WERI-Rb-1 (cell line): ENCODE measurements around the gene RANBP3.

Experiments
- DNase-seq: peaks from one replicate; pipeline ENCODE4 v3.0.0-alpha.2; 2020
- H3K27ac ChIP-seq: fragments of 250-450 bp; sonication (Bioruptor Pico); 2 replicates; pipeline ENCODE4 v1.5.1; 2020; ENCODE audit warnings: mild to moderate bottlenecking, moderate library complexity
- H3K27me3 ChIP-seq: fragments of 250-450 bp; sonication (Bioruptor Pico); 2 replicates; pipeline ENCODE4 v1.5.1; 2021; ENCODE audit warnings: mild to moderate bottlenecking, low read depth, moderate library complexity; ENCODE audit not compliant: insufficient read depth, severe bottlenecking
- H3K36me3 ChIP-seq: fragments of 250-450 bp; sonication (Bioruptor Pico); 2 replicates; pipeline ENCODE4 v1.5.1; 2020; ENCODE audit warnings: mild to moderate bottlenecking, moderate library complexity
- H3K4me3 ChIP-seq: 2 replicates; pipeline ENCODE4 v1.5.1; 2011; ENCODE audit warnings: low read depth, mild to moderate bottlenecking, control low read depth, low read length
- H3K9me3 ChIP-seq: fragments of 250-450 bp; sonication (Bioruptor Pico); 2 replicates; pipeline ENCODE4 v1.5.1; 2021; ENCODE audit warnings: mild to moderate bottlenecking, moderate library complexity; ENCODE audit not compliant: severe bottlenecking
- CTCF ChIP-seq: IDR thresholded peaks from 2 replicates; pipeline ENCODE4 v1.5.1; 2011; ENCODE audit warnings: low read depth, mild to moderate bottlenecking, control low read depth, inconsistent platforms, low read length

The RANBP3 gene

GRCh38 chr19:5921516-5922160, 56.3 kb downstream of the RANBP3 start:
- Histone ChIP-seq H3K27me3 (no peaks in the 10 kb centered on the region), H3K36me3 (peaks cover 90% of the 10 kb centered on the region), H3K27ac (no peak overlapping the region), H3K4me3 (no peak overlapping the region), H3K9me3 (no peaks in the 10 kb centered on the region)
- DNase-seq, result no peak
- TF ChIP-seq CTCF, result no peak

GRCh38 chr19:5918463-5919079, 59.4 kb downstream of the RANBP3 start:
- no peak overlapping the region for H3K27ac ChIP-seq
- no peak overlapping the region for H3K4me3 ChIP-seq
- no peaks in the 10 kb centered on the region for H3K9me3 ChIP-seq
- H3K27me3 ChIP-seq, result no peaks in the 10 kb centered on the region
- peaks cover 74% of the 10 kb centered on the region for H3K36me3 ChIP-seq
- DNase-seq, result no peak
- no peak for TF ChIP-seq CTCF

- no peak for TF ChIP-seq CTCF
- Histone ChIP-seq H3K4me3 (no peak overlapping the region), H3K27me3 (no peaks in the 10 kb centered on the region), H3K9me3 (no peaks in the 10 kb centered on the region), H3K27ac (no peak overlapping the region), H3K36me3 (peaks cover 68% of the 10 kb centered on the region)
- no peak for DNase-seq
Observed at GRCh38 chr19:5917431-5918107, 60.4 kb downstream of the RANBP3 start.

GRCh38 chr19:5916181-5916708, 61.7 kb downstream of the RANBP3 start:
- no peak overlapping the region for H3K27ac ChIP-seq
- no peak for DNase-seq
- no peak overlapping the region for H3K4me3 ChIP-seq
- H3K9me3 ChIP-seq, result no peaks in the 10 kb centered on the region
- no peak for TF ChIP-seq CTCF
- no peaks in the 10 kb centered on the region for H3K27me3 ChIP-seq
- H3K36me3 ChIP-seq, result peaks cover 57% of the 10 kb centered on the region

- Histone ChIP-seq H3K36me3 (peaks cover 57% of the 10 kb centered on the region), H3K27ac (no peak overlapping the region), H3K27me3 (no peaks in the 10 kb centered on the region), H3K9me3 (no peaks in the 10 kb centered on the region), H3K4me3 (no peak overlapping the region)
- DNase-seq, result no peak
- TF ChIP-seq CTCF, result no peak
Observed at GRCh38 chr19:5915782-5916165, 62.2 kb downstream of the RANBP3 start.
